SJCRH30 (cell line): ENCODE measurements around the gene DDC. TPM values are rescaled to one million over a fixed set of nuclear protein-coding genes. Genes with fewer than 3 reads are reported as not detected.

Experiments used
- DNase-seq, 2 experiments: peaks; one replicate each; pipeline ENCODE4 v3.0.0-alpha.2; 2015 to 2020
- H3K27ac ChIP-seq: fragments of 250-450 bp; sonication (Bioruptor Pico); 2 replicates; pipeline ENCODE4 v1.5.1; 2020; ENCODE audit warnings: mild to moderate bottlenecking, moderate library complexity
- H3K27me3 ChIP-seq: fragments of 250-450 bp; sonication (Bioruptor Pico); 2 replicates; pipeline ENCODE4 v1.5.1; 2020; ENCODE audit warnings: mild to moderate bottlenecking, moderate library complexity
- H3K36me3 ChIP-seq: fragments of 250-450 bp; sonication (Bioruptor Pico); 2 replicates; pipeline ENCODE4 v1.5.1; 2020; ENCODE audit warnings: mild to moderate bottlenecking, moderate library complexity
- H3K4me1 ChIP-seq: fragments of 250-450 bp; sonication (Bioruptor Pico); 2 replicates; pipeline ENCODE4 v1.5.1; 2020; ENCODE audit warnings: mild to moderate bottlenecking, moderate library complexity
- H3K4me3 ChIP-seq: fragments of 250-450 bp; sonication (Bioruptor Pico); 2 replicates; pipeline ENCODE4 v1.5.1; 2020; ENCODE audit warnings: mild to moderate bottlenecking, moderate library complexity
- H3K9me3 ChIP-seq: fragments of 250-450 bp; sonication (Bioruptor Pico); replicated peaks from 2 replicates; pipeline ENCODE4 v1.5.1; 2020; ENCODE audit warnings: mild to moderate bottlenecking, moderate library complexity
- total RNA-seq: library from RNA; depleted of rRNA; stranded (reverse); fragments of >200 nt; shearing (Covaris generic); gene quantifications from 2 replicates; pipeline ENCODE4 v1.2.3, GENCODE V29; 2014

DDC gene
- total RNA-seq, 1 experiment from 2014 or later: not detected

- DNase-seq: no peak
- no peaks in the 10 kb centered on the region for H3K9me3 ChIP-seq
- H3K4me3 ChIP-seq: no peak overlapping the region
- no peaks in the 10 kb centered on the region for H3K36me3 ChIP-seq
- H3K27ac ChIP-seq: no peak overlapping the region
- H3K27me3 ChIP-seq: peaks cover 15% of the 10 kb centered on the region; the same call in 1 of the 2 replicates
- H3K4me1 ChIP-seq: no peaks in the 10 kb centered on the region
Observed at GRCh38 chr7:50504646-50505546, 60.3 kb downstream of the DDC start.

- no peaks in the 10 kb centered on the region for H3K36me3 ChIP-seq
- no peaks in the 10 kb centered on the region for H3K4me1 ChIP-seq
- no peak overlapping the region for H3K27ac ChIP-seq
- H3K9me3 ChIP-seq: no peaks in the 10 kb centered on the region
- no peak for DNase-seq
- H3K27me3 ChIP-seq: peaks cover 15% of the 10 kb centered on the region; the same call in 1 of the 2 replicates
- no peak overlapping the region for H3K4me3 ChIP-seq
Observed at GRCh38 chr7:50502947-50503346, 62.3 kb downstream of the DDC start.

- no peaks in the 10 kb centered on the region; the same call in 1 of the 2 replicates for H3K4me1 ChIP-seq
- peaks cover 15% of the 10 kb centered on the region; the same call in 1 of the 2 replicates for H3K27me3 ChIP-seq
- no peak overlapping the region for H3K27ac ChIP-seq
- peak; percentile 29 to 45 for DNase-seq
- H3K4me3 ChIP-seq: no peak overlapping the region
- H3K9me3 ChIP-seq: no peaks in the 10 kb centered on the region
- no peaks in the 10 kb centered on the region for H3K36me3 ChIP-seq
Observed at GRCh38 chr7:50502001-50502684, 63.1 kb downstream of the DDC start.

- Histone ChIP-seq H3K27me3 (peaks cover 10% of the 10 kb centered on the region), H3K9me3 (no peaks in the 10 kb centered on the region), H3K36me3 (no peaks in the 10 kb centered on the region), H3K4me1 (no peaks in the 10 kb centered on the region; the same call in 1 of the 2 replicates), H3K4me3 (no peak overlapping the region), H3K27ac (no peak overlapping the region)
- DNase-seq: no peak
Observed at GRCh38 chr7:50499092-50499491, 66.1 kb downstream of the DDC start.

GRCh38 chr7:50497968-50498367 lies 67.2 kb downstream of the DDC start:
- peaks cover 7% of the 10 kb centered on the region for H3K27me3 ChIP-seq
- no peaks in the 10 kb centered on the region for H3K36me3 ChIP-seq
- no peak for DNase-seq
- no peaks in the 10 kb centered on the region; the same call in 1 of the 2 replicates for H3K4me1 ChIP-seq
- no peaks in the 10 kb centered on the region for H3K9me3 ChIP-seq
- H3K4me3 ChIP-seq: no peak overlapping the region
- H3K27ac ChIP-seq: no peak overlapping the region

GRCh38 chr7:50497068-50497642 lies 68.0 kb downstream of the DDC start:
- H3K36me3 ChIP-seq: no peaks in the 10 kb centered on the region
- no peaks in the 10 kb centered on the region for H3K9me3 ChIP-seq
- peaks cover 5% of the 10 kb centered on the region for H3K27me3 ChIP-seq
- DNase-seq: peak in 1 of 2 experiments; percentile 28
- H3K27ac ChIP-seq: no peak overlapping the region
- H3K4me1 ChIP-seq: no peaks in the 10 kb centered on the region; the same call in 1 of the 2 replicates
- H3K4me3 ChIP-seq: no peak overlapping the region

GRCh38 chr7:50496569-50496968 lies 68.6 kb downstream of the DDC start:
- Histone ChIP-seq H3K27me3 (peaks cover 4% of the 10 kb centered on the region), H3K4me1 (no peaks in the 10 kb centered on the region; the same call in 1 of the 2 replicates), H3K9me3 (no peaks in the 10 kb centered on the region), H3K4me3 (no peak overlapping the region), H3K36me3 (no peaks in the 10 kb centered on the region), H3K27ac (no peak overlapping the region)
- DNase-seq: no peak

GRCh38 chr7:50495746-50496145 lies 69.5 kb downstream of the DDC start:
- Histone ChIP-seq H3K27me3 (peaks cover 5% of the 10 kb centered on the region), H3K27ac (no peak overlapping the region), H3K36me3 (no peaks in the 10 kb centered on the region), H3K4me1 (no peaks in the 10 kb centered on the region; the same call in 1 of the 2 replicates), H3K9me3 (no peaks in the 10 kb centered on the region), H3K4me3 (no peak overlapping the region)
- DNase-seq: no peak

- no peaks in the 10 kb centered on the region for H3K36me3 ChIP-seq
- no peaks in the 10 kb centered on the region; the same call in 1 of the 2 replicates for H3K4me1 ChIP-seq
- no peak for DNase-seq
- no peak overlapping the region for H3K27ac ChIP-seq
- H3K9me3 ChIP-seq: no peaks in the 10 kb centered on the region
- H3K27me3 ChIP-seq: peaks cover 7% of the 10 kb centered on the region
- no peak overlapping the region for H3K4me3 ChIP-seq
Observed at GRCh38 chr7:50492770-50493519, 72.3 kb downstream of the DDC start.

GRCh38 chr7:50491943-50492342 lies 73.3 kb downstream of the DDC start:
- H3K36me3 ChIP-seq: no peaks in the 10 kb centered on the region
- peaks cover 7% of the 10 kb centered on the region for H3K27me3 ChIP-seq

GRCh38 chr7:50491209-50491608 lies 74.0 kb downstream of the DDC start:
- H3K27ac ChIP-seq: no peak overlapping the region
- H3K36me3 ChIP-seq: no peaks in the 10 kb centered on the region
- no peak for DNase-seq
- H3K4me1 ChIP-seq: no peaks in the 10 kb centered on the region
- no peak overlapping the region for H3K4me3 ChIP-seq
- H3K27me3 ChIP-seq: peaks cover 7% of the 10 kb centered on the region; the same call in 1 of the 2 replicates
- no peaks in the 10 kb centered on the region for H3K9me3 ChIP-seq

More at GRCh38 chr7:50491943-50492342, 73.3 kb downstream of the DDC start:
- no peak overlapping the region for H3K4me3 ChIP-seq
- no peak for DNase-seq
- H3K27ac ChIP-seq: no peak overlapping the region
- H3K9me3 ChIP-seq: no peaks in the 10 kb centered on the region
- no peaks in the 10 kb centered on the region for H3K4me1 ChIP-seq

GRCh38 chr7:50488379-50488778 lies 76.8 kb downstream of the DDC start:
- Histone ChIP-seq H3K27ac (no peak overlapping the region), H3K27me3 (peaks cover 7% of the 10 kb centered on the region; the same call in 1 of the 2 replicates), H3K36me3 (no peaks in the 10 kb centered on the region), H3K4me1 (no peaks in the 10 kb centered on the region), H3K4me3 (no peak overlapping the region), H3K9me3 (no peaks in the 10 kb centered on the region)
- DNase-seq: no peak

- Histone ChIP-seq H3K27me3 (peaks cover 7% of the 10 kb centered on the region; the same call in 1 of the 2 replicates), H3K36me3 (no peaks in the 10 kb centered on the region), H3K27ac (no peak overlapping the region), H3K4me3 (no peak overlapping the region), H3K9me3 (no peaks in the 10 kb centered on the region), H3K4me1 (no peaks in the 10 kb centered on the region)
- no peak for DNase-seq
Observed at GRCh38 chr7:50486512-50486911, 78.7 kb downstream of the DDC start.

- H3K36me3 ChIP-seq: no peaks in the 10 kb centered on the region
- no peak overlapping the region for H3K27ac ChIP-seq
- H3K4me3 ChIP-seq: no peak overlapping the region
- no peaks in the 10 kb centered on the region for H3K9me3 ChIP-seq
- no peaks in the 10 kb centered on the region for H3K27me3 ChIP-seq
- no peak for DNase-seq
- no peaks in the 10 kb centered on the region for H3K4me1 ChIP-seq
Observed at GRCh38 chr7:50481867-50482266, 83.3 kb downstream of the DDC start.
